HCEC 1CT (cell line): ENCODE results near the gene DDX18.
"Not testable (repeated sequence)": the region's sequence is repeated elsewhere in the genome, so short reads cannot be mapped to it uniquely, and the experiment has no call there.

Experiments used
- DNase-seq: peaks from one replicate; pipeline ENCODE4 v3.0.0-alpha.2; 2017

Gene DDX18

DNA sequence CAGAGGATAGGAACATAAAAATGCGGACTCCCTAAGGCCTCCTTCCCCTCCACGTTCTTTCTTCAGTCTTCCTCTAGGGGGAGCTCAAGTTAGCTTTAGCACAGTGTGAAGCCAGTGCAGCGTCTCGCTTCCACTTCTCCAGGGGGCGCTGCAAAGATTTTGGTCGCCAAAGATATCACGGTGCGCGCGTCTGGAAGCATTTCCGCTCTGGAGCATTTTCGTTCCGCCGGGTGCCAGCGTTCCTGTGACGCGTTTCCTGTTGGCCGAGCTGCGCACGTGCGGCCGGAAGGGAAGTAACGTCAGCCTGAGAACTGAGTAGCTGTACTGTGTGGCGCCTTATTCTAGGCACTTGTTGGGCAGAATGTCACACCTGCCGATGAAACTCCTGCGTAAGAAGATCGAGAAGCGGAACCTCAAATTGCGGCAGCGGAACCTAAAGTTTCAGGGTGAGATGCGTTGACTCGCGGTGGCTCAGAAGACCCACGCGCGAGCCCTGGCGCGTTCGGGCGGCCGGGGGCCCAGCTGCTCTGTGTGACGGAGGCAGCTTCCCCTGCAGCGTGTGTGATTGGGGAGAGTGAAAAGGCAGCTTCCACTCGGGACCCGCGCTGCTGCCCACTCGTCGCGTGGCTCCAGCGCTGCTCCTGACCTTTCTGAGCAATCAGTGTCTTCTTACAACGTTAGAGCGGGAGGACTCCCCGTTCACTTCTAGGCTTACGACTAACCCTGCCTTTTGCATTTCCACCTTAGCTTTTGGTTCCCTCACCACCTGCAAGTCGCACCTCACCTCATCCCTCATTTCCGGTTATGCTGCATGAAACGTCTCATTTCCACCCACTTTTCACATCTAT, at the start of gene DDX18:
Gene DDX18, plus strand, starts transcription at position 275 of the 848 bp plus-strand sequence. Its CDS starts 87 bp downstream, at position 362.
- DNase-seq, result peak; percentile 96

DNA sequence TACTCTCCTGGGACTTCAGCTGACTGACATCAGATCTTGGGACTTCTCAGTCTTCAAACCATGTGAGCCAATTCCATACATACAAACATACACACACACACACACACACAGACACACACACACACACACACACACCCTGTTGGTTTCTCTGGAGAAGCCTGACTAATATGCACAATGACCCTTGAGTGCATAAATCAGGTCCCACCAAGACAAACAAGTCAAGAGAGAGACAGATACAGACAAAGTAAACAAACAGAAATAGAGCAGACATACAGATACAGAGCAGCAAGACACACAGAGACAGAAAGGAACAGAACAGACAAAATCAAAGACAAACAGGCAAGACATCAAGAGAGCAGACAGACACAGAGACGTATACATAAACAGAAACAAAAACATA, 43.8 kb upstream of the DDX18 start:
- DNase-seq, result no peak

- DNase-seq, result peak; percentile 28
Observed at GRCh38 chr2:117771969-117772630, 42.4 kb upstream of the DDX18 start.

GRCh38 chr2:117774716-117775115, 39.8 kb upstream of the DDX18 start:
- no peak for DNase-seq

DNA sequence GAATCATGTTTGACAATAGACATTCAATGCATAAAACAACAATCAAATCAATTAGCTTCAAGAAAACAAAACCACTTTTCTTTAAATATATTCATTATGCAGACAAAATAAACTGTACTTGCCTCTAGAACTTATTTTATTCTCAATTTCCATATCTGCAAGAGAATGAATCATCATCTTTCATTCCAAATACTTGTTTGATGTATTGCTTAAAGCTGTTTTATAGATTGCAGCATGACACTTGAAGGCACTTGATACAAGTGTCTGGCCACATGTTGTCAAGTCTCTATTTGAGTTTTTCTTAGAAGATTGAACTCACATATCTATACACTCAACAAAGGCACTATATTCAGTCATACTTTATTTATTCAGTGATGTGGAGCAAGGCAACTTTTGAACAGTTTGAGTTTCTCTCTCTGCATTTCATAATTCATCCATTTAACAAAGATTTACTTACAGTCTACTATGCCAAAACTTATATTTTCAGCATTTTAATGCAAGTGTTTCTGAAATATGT, 38.7 kb upstream of the DDX18 start:
- no peak for DNase-seq

DNA sequence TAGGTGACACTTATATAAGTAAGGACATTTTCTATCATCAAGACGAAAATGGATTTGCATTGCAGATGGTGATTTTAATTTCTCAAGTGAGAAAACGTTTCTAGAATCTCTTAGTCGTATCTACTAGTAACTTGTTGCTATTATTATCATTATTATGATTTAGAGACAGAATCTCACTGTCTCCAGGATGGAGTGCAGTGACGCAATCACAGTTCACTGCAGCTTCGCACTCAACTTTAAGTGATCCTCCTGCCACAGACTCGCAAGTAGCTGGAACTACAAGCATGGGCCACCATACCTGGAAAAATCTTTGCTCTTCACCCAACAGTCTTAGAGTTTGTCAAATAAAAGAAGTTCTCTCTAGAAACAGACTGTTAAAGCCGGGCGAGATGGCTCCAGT, 37.6 kb upstream of the DDX18 start:
- DNase-seq, result no peak

- peak; percentile 35 for DNase-seq
Observed at GRCh38 chr2:117785740-117786139, 28.8 kb upstream of the DDX18 start.

- DNase-seq, result no peak
Observed at GRCh38 chr2:117786520-117786919, 28.0 kb upstream of the DDX18 start.

- no peak for DNase-seq
Observed at GRCh38 chr2:117789505-117789904, 25.0 kb upstream of the DDX18 start.

- no peak for DNase-seq
Observed at GRCh38 chr2:117794668-117795067, 19.8 kb upstream of the DDX18 start.

GRCh38 chr2:117801826-117802225, 12.7 kb upstream of the DDX18 start:
- DNase-seq, result peak; percentile 33

- not testable (repeated sequence) for DNase-seq
Observed at GRCh38 chr2:117803644-117804325, 10.7 kb upstream of the DDX18 start.

DNA sequence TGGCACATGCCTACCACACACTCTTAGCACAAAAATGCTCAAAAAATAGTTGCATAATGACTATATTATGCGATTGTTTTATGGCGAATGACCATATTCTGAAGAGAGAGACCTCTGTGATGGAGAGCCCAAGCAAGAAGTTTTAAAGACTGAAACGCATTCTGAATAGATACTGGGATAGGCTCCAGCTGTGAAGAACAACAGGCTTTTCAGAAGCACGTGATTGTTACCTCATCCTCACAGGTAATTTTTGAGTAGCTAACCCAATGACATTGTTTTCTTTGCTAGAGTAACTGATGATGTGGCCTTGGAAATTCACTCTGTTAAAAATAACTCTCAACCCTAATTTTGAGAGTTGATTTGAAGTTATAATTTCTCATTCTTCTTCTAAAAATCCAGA, 2.0 kb upstream of the DDX18 start:
- DNase-seq, result no peak

GRCh38 chr2:117815946-117816345, 1.5 kb downstream of the DDX18 start:
- no peak for DNase-seq

- DNase-seq, result no peak
Observed at GRCh38 chr2:117818921-117819320, 4.4 kb downstream of the DDX18 start.

DNA sequence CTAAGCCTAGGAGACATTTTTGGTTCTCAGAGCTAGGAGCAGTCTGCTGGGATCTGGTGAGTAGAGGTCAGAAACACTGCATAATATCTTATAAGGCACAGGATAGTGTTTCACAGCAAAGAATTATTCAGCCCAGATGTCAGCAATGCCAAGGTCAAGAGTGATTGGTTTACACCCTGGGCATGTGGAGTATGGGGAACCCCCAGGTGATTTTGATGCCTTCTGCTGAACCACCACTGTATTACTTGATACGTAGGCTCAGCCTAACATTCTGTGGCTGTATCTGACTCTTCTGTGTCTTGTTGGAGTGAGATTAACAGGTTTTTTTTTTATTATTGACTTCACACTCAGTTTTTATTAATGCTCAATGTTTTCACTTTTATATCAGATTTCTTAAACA, 6.0 kb downstream of the DDX18 start:
- DNase-seq, result no peak

- no peak for DNase-seq
Observed at GRCh38 chr2:117825437-117825836, 10.9 kb downstream of the DDX18 start.

DNA sequence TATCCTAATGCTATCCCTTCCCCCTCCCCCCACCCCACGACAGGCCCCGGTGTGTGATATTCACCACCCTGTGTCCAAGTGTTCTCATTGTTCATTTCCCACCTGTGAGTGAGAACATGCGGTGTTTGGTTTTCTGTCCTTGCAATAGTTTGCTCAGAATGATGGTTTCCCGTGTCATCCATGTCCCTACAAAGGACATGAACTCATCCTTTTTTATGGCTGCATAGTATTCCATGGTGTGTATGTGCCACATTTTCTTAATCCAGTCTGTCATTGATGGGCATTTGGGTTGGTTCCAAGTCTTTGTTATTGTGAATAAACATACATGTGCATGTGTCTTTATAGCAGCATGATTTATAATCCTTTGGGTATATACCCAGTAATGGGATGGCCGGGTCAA, 13.0 kb downstream of the DDX18 start:
- DNase-seq, result not testable (repeated sequence)

- DNase-seq, result no peak
Observed at GRCh38 chr2:117828870-117829269, 14.4 kb downstream of the DDX18 start.

GRCh38 chr2:117832332-117832731, 17.8 kb downstream of the DDX18 start:
- DNase-seq, result no peak

DNA sequence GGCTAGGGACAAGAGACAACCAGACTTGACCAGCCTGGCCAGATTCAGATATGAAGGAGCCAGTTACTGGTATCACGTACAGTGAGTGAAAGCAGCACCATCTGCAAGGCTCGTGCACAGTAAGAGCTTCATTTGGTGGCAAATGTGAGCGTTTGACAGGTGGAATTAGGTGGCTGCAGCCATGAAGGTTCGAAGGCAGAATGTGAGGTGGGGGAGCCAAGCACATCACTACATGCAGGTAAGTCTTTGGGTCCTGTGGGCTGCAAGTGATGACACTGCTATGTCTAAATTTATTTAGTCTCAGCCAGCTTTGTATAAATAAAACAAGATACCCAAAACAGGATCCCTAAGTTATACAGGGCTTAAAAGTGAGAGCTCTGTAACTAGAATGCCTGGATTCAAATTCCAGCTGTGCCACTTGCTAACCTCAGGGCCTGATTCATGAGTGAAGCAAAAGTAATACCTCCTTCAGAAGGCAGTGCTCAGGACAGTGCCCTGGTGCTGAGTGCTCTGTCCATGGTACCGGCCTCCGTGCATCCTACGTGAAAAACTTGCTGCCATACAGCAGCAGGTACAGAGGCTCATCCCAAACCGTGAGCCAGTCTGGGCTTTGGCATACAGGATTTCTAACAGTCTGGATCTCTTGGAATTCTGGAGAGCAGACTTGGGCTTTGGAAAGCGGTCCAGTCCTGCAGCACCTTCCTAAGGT, 18.6 kb downstream of the DDX18 start:
- peak; percentile 17 for DNase-seq

- peak; percentile 17 for DNase-seq
Observed at GRCh38 chr2:117833911-117834310, 19.4 kb downstream of the DDX18 start.

- no peak for DNase-seq
Observed at GRCh38 chr2:117834992-117835391, 20.5 kb downstream of the DDX18 start.
